Measurements from ENCODE around the gene FHAD1.

DNA sequence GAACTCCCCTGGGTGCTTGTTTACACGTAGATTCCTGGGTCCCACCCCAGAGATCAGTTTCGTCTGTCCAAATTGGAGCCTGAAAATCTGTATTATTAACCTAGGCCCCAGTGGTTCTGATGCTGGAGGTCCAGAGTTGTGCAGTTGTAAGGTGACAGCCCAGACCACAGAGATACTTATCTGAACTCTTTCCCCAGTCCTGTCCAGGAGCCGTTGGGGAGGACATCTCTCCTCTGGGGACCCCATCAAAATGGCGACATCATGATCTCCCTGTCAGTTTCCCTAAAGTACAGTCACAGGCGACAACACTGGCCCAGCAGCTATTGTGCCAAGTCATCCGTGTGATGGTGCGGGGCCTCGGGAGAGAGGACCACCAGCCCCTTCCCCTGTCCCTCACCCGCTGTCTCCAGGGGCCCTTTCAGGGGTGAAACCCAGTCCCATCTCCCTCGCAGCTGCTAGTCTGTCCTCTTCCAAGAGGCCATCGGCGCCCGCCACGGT, 161.9 kb downstream of the FHAD1 start:
- TF ChIP-seq NKX3-1 (CRISPR knock-in tag; IDR thresholded peaks at IDR 0.05) (no peak), RAD51 (IDR thresholded peaks at IDR 0.05; ENCODE audit: borderline replicate concordance) (no peak), ZNF12 (CRISPR knock-in tag; IDR thresholded peaks at IDR 0.05) (no peak), MTA1 (CRISPR knock-in tag; IDR thresholded peaks at IDR 0.05; ENCODE audit: borderline replicate concordance) (no peak)
- TF ChIP-seq, protein P1, sequence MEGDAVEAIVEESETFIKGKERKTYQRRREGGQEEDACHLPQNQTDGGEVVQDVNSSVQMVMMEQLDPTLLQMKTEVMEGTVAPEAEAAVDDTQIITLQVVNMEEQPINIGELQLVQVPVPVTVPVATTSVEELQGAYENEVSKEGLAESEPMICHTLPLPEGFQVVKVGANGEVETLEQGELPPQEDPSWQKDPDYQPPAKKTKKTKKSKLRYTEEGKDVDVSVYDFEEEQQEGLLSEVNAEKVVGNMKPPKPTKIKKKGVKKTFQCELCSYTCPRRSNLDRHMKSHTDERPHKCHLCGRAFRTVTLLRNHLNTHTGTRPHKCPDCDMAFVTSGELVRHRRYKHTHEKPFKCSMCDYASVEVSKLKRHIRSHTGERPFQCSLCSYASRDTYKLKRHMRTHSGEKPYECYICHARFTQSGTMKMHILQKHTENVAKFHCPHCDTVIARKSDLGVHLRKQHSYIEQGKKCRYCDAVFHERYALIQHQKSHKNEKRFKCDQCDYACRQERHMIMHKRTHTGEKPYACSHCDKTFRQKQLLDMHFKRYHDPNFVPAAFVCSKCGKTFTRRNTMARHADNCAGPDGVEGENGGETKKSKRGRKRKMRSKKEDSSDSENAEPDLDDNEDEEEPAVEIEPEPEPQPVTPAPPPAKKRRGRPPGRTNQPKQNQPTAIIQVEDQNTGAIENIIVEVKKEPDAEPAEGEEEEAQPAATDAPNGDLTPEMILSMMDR (CRISPR knock-in tag; IDR thresholded peaks at IDR 0.05), result no peak
- TF ChIP-seq, protein P2, sequence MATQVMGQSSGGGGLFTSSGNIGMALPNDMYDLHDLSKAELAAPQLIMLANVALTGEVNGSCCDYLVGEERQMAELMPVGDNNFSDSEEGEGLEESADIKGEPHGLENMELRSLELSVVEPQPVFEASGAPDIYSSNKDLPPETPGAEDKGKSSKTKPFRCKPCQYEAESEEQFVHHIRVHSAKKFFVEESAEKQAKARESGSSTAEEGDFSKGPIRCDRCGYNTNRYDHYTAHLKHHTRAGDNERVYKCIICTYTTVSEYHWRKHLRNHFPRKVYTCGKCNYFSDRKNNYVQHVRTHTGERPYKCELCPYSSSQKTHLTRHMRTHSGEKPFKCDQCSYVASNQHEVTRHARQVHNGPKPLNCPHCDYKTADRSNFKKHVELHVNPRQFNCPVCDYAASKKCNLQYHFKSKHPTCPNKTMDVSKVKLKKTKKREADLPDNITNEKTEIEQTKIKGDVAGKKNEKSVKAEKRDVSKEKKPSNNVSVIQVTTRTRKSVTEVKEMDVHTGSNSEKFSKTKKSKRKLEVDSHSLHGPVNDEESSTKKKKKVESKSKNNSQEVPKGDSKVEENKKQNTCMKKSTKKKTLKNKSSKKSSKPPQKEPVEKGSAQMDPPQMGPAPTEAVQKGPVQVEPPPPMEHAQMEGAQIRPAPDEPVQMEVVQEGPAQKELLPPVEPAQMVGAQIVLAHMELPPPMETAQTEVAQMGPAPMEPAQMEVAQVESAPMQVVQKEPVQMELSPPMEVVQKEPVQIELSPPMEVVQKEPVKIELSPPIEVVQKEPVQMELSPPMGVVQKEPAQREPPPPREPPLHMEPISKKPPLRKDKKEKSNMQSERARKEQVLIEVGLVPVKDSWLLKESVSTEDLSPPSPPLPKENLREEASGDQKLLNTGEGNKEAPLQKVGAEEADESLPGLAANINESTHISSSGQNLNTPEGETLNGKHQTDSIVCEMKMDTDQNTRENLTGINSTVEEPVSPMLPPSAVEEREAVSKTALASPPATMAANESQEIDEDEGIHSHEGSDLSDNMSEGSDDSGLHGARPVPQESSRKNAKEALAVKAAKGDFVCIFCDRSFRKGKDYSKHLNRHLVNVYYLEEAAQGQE (IDR thresholded peaks at IDR 0.05; ENCODE audit: borderline replicate concordance in 1 of 2, low read depth in 1 of 2, low read length in 2 of 2), result no peak

Data from HepG2 (cell line).